Neural progenitor cell (in vitro differentiated cells): ENCODE measurements around the gene GABBR2.

Source experiments
- CTCF ChIP-seq: fragments of 200-600 bp; sonication (generic); IDR thresholded peaks from 2 replicates; pipeline ENCODE4 v1.5.1; 2017; ENCODE audit warnings: antibody characterized with exemption, mild to moderate bottlenecking
- EZH2 ChIP-seq: fragments of 200-600 bp; sonication (generic); IDR thresholded peaks from 2 replicates; pipeline ENCODE4 v1.6.1; 2017; ENCODE audit warnings: antibody characterized with exemption, mild to moderate bottlenecking, moderate library complexity

DNA sequence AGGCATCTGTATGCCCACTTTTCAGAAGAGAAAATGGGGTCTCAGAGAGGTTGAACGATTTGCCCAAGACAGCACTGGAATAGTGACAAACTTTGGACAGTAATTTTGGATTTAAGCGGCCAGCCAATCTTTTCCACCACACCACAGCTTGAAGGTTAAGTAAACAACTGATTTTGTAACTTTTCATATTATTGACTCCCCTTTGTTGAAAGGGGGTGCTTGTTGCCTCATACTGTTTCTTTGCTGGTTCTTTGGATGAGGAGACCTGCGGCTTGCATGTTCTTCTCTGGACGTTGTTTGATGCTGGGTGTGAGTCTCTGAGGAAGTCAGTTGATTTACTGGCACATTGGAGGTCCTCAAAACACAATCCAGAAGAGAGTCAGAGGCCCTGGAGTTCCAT is 11.7 kb upstream of the GABBR2 start:
- TF ChIP-seq CTCF = no peak
- no peak for TF ChIP-seq EZH2
